G401.6 (cell line): ENCODE measurements around the gene NFE2L1.
A peak's percentile ranks its signal among the peaks of the same experiment; 100 is the strongest.
"Not testable (repeated sequence)": the region's sequence is repeated elsewhere in the genome, so short reads cannot be mapped to it uniquely, and the experiment has no call there.

Experiments
- FAIRE-seq: peaks from 2 replicates; lab custom pipeline; 2012; peaks lifted over from hg19 to GRCh38; lab: Jason Lieb, UNC

Gene NFE2L1

GRCh38 chr17:48023400-48024148 lies 24.6 kb upstream of the NFE2L1 start:
- FAIRE-seq, result no peak

GRCh38 chr17:48024149-48025039 lies 23.8 kb upstream of the NFE2L1 start:
- FAIRE-seq, result no peak

- FAIRE-seq, result peak; percentile 88
Measured at GRCh38 chr17:48025040-48025903, 22.9 kb upstream of the NFE2L1 start.

GRCh38 chr17:48025904-48026501 lies 22.2 kb upstream of the NFE2L1 start:
- no peak for FAIRE-seq

- peak; percentile 25 for FAIRE-seq
Measured at GRCh38 chr17:48026502-48027321, 21.4 kb upstream of the NFE2L1 start.

- no peak for FAIRE-seq
Measured at GRCh38 chr17:48027322-48027981, 20.7 kb upstream of the NFE2L1 start.

GRCh38 chr17:48028736-48029135 lies 19.4 kb upstream of the NFE2L1 start:
- no peak for FAIRE-seq

GRCh38 chr17:48030531-48030930 lies 17.6 kb upstream of the NFE2L1 start:
- no peak for FAIRE-seq

GRCh38 chr17:48031966-48032365 lies 16.2 kb upstream of the NFE2L1 start:
- no peak for FAIRE-seq

GRCh38 chr17:48034734-48035133 lies 13.4 kb upstream of the NFE2L1 start:
- not testable (repeated sequence) for FAIRE-seq

GRCh38 chr17:48036693-48037035 lies 11.5 kb upstream of the NFE2L1 start:
- no peak for FAIRE-seq

- no peak for FAIRE-seq
Measured at GRCh38 chr17:48037036-48037837, 10.9 kb upstream of the NFE2L1 start, which contains the start of gene COPZ2. COPZ2 (minus strand) TSS chr17:48037797; CDS start chr17:48037777, 20 bp downstream.

GRCh38 chr17:48037838-48038323 lies 10.3 kb upstream of the NFE2L1 start:
- no peak for FAIRE-seq

GRCh38 chr17:48038687-48039086 lies 9.5 kb upstream of the NFE2L1 start:
- no peak for FAIRE-seq

GRCh38 chr17:48043176-48043575 lies 5.0 kb upstream of the NFE2L1 start:
- no peak for FAIRE-seq

- no peak for FAIRE-seq
Measured at GRCh38 chr17:48044851-48045250, 3.3 kb upstream of the NFE2L1 start.

GRCh38 chr17:48045316-48046001 lies 2.7 kb upstream of the NFE2L1 start:
- FAIRE-seq, result no peak

- FAIRE-seq, result no peak
Measured at GRCh38 chr17:48046296-48046695, 1.9 kb upstream of the NFE2L1 start.
